ENCODE results near the gene GLYATL1. TPM values are rescaled to one million over a fixed set of nuclear protein-coding genes. Genes with fewer than 3 reads are reported as not detected.

Gene GLYATL1
- polyA plus RNA-seq, 2 donors, result 0.08 to 0.18 TPM

Other genes starting within 250 kb of the GLYATL1 start
- gene GLYAT, start 207.5 kb upstream of the GLYATL1 start, polyA plus RNA-seq, result not detected
- under 1 TPM; 0.13 to 0.16 TPM for gene GLYATL2, start 94.8 kb upstream of the GLYATL1 start, polyA plus RNA-seq
- gene GLYATL1B, start 146.8 kb downstream of the GLYATL1 start, polyA plus RNA-seq, result not detected
- 1 to 10 TPM; 3.1 to 5.3 TPM for gene FAM111B, start 167.7 kb downstream of the GLYATL1 start, polyA plus RNA-seq
- gene FAM111A, start 203.4 kb downstream of the GLYATL1 start, polyA plus RNA-seq, result 10 to 100 TPM in 1 of 2 donors, 1 to 10 TPM in 1; 6.6 to 21.7 TPM
- 1 to 10 TPM; 1.8 to 2.4 TPM for gene DTX4, start 232.6 kb downstream of the GLYATL1 start, polyA plus RNA-seq